GM12878 (cell line): Measurements from ENCODE around the gene MAPK8IP1. TPM values are rescaled to one million over a fixed set of nuclear protein-coding genes. Genes with fewer than 3 reads are reported as not detected.

Experiments
- ATAC-seq: fragments of 200-7000 bp; cut with Tn5 transposase; 3 replicates; pipeline ENCODE4 v1.9.1; 2020; ENCODE audit warnings: mild to moderate bottlenecking, moderate library complexity
- BruUV-seq: library from RNA; stranded (reverse); fragments of 400-500 nt; replicated peaks from 2 replicates; lab custom pipeline; 2021; lab: Mats Ljungman, UMichigan
- CTCF ChIA-PET: fragments of 300-600 bp; sonication (Branson Sonifier 250); formaldehyde crosslinking; extraction: SDS; loops from one replicate; lab custom pipeline; 2021; ENCODE audit warnings: inconsistent platforms; lab: Yijun Ruan, JAX
- POLR2A ChIA-PET: fragments of 350-600 bp; formaldehyde crosslinking; extraction: SDS; loops from one replicate; lab custom pipeline; 2021; ENCODE audit warnings: inconsistent platforms; lab: Charles Lee
- RAD21 ChIA-PET: fragments of 300-600 bp; sonication (Branson Sonifier 250); formaldehyde crosslinking; loops from one replicate; lab custom pipeline; 2023; ENCODE audit warnings: antibody characterized with exemption; ENCODE audit not compliant: unreplicated experiment; lab: Charles Lee
- SMC1A ChIA-PET: fragments of 300-600 bp; sonication (Branson Sonifier 250); formaldehyde crosslinking; loops from one replicate; lab custom pipeline; 2023; ENCODE audit not compliant: unreplicated experiment, uncharacterized antibody; lab: Charles Lee
- DNase-seq: peaks from one replicate; pipeline ENCODE4 v3.0.0-alpha.2; 2011; ENCODE audit warnings: low read depth, low spot score
- FAIRE-seq: peaks from 3 replicates; lab custom pipeline; 2011; peaks lifted over from hg19 to GRCh38; lab: Jason Lieb, UNC
- H2AFZ ChIP-seq: 2 replicates; pipeline ENCODE4 v1.6.0; 2011; ENCODE audit warnings: low read depth, low read length, control low read depth; ENCODE audit not compliant: control insufficient read depth
- H3K27ac ChIP-seq: 2 replicates; pipeline ENCODE4 v1.5.1; 2011; ENCODE audit warnings: control low read depth; ENCODE audit not compliant: control insufficient read depth, insufficient read depth
- H3K27me3 ChIP-seq, 2 experiments: replicated peaks in 1 of 2; 2 replicates each; pipeline versions ENCODE4 v1.6.0 to v1.6.1; 2011; ENCODE audit warnings: low read length in 1 of 2; ENCODE audit not compliant: control insufficient read depth in 2 of 2, insufficient read depth in 2 of 2
- H3K36me3 ChIP-seq, 2 experiments: 2 replicates each; pipeline ENCODE4 v1.5.1; 2011; ENCODE audit warnings: low read length in 1 of 2; ENCODE audit not compliant: control insufficient read depth in 2 of 2, insufficient read depth in 2 of 2
- H3K4me1 ChIP-seq: 2 replicates; pipeline ENCODE4 v1.6.1; 2011; ENCODE audit warnings: mild to moderate bottlenecking, low read length, moderate library complexity, mixed read lengths; ENCODE audit not compliant: control insufficient read depth, insufficient read depth
- H3K4me2 ChIP-seq: 2 replicates; pipeline ENCODE4 v1.6.0; 2011; ENCODE audit warnings: control low read depth; ENCODE audit not compliant: control insufficient read depth, insufficient read depth
- H3K4me3 ChIP-seq: fragments of 200-600 bp; sonication (generic); 2 replicates; pipeline ENCODE4 v1.5.1; 2016
- H3K79me2 ChIP-seq: 2 replicates; pipeline ENCODE4 v1.6.0; 2011; ENCODE audit warnings: low read length; ENCODE audit not compliant: control insufficient read depth, insufficient read depth
- H3K9ac ChIP-seq: 2 replicates; pipeline ENCODE4 v1.8.0; 2011; ENCODE audit warnings: low read length, control low read depth, mixed read lengths; ENCODE audit not compliant: control insufficient read depth, insufficient read depth
- H3K9me3 ChIP-seq: replicated peaks from 3 replicates; pipeline ENCODE4 v1.5.1; 2011; ENCODE audit warnings: mild to moderate bottlenecking, low read length; ENCODE audit not compliant: control insufficient read depth, insufficient read depth
- H4K20me1 ChIP-seq: 2 replicates; pipeline ENCODE4 v1.6.0; 2011; ENCODE audit not compliant: control insufficient read depth, insufficient read depth
- BACH1 ChIP-seq: fragments of 450-650 bp; IDR thresholded peaks from 2 replicates; pipeline ENCODE4 v1.6.1; 2017; ENCODE audit warnings: mild to moderate bottlenecking, borderline replicate concordance
- DPF2 ChIP-seq: fragments of 450-650 bp; IDR thresholded peaks from 2 replicates; pipeline ENCODE4 v1.6.1; 2017; ENCODE audit warnings: mild to moderate bottlenecking
- ELK1 ChIP-seq: IDR thresholded peaks from 2 replicates; pipeline ENCODE4 v1.6.1; 2012; ENCODE audit warnings: low read depth, low read length, improper control_type of control experiment
- EZH2 ChIP-seq: IDR thresholded peaks from 2 replicates; pipeline ENCODE4 v1.6.1; 2012; ENCODE audit warnings: low read depth, mild to moderate bottlenecking, control low read depth, inconsistent platforms, low read length, borderline replicate concordance; ENCODE audit not compliant: control insufficient read depth
- FOS ChIP-seq: IDR thresholded peaks from 3 replicates; pipeline ENCODE4 v1.6.1; 2011; ENCODE audit warnings: borderline replicate concordance; ENCODE audit not compliant: insufficient read length; ENCODE audit errors: extremely low read depth
- FOXM1 ChIP-seq: IDR thresholded peaks from 2 replicates; pipeline ENCODE4 v1.6.1; 2012; ENCODE audit warnings: low read depth, mild to moderate bottlenecking, inconsistent platforms, low read length, moderate library complexity
- IKZF1 ChIP-seq: fragments of 450-650 bp; conservative IDR thresholded peaks from 2 replicates; pipeline ENCODE4 v1.6.1; 2017; ENCODE audit warnings: antibody characterized with exemption, mild to moderate bottlenecking
- NKRF ChIP-seq: fragments of 450-650 bp; conservative IDR thresholded peaks from 2 replicates; pipeline ENCODE4 v1.6.1; 2017; ENCODE audit warnings: mild to moderate bottlenecking, moderate library complexity
- POU2F2 ChIP-seq: IDR thresholded peaks from 3 replicates; pipeline ENCODE4 v1.6.1; 2011; ENCODE audit warnings: low read depth, mild to moderate bottlenecking, low read length, borderline replicate concordance
- PRDM15 ChIP-seq: fragments of 450-650 bp; formaldehyde crosslinking; IDR thresholded peaks from 2 replicates; pipeline ENCODE4 v1.4.0; 2020; ENCODE audit warnings: mild to moderate bottlenecking, moderate library complexity
- SKIL ChIP-seq: fragments of 450-650 bp; IDR thresholded peaks from 2 replicates; pipeline ENCODE4 v1.6.1; 2017; ENCODE audit warnings: mild to moderate bottlenecking, low read depth, inconsistent platforms; ENCODE audit not compliant: poor library complexity, severe bottlenecking
- STAT3 ChIP-seq: IDR thresholded peaks from 2 replicates; pipeline ENCODE4 v1.6.1; 2011; ENCODE audit warnings: low read depth, low read length, improper control_type of control experiment
- ZNF217 ChIP-seq: fragments of 450-650 bp; IDR thresholded peaks from 2 replicates; pipeline ENCODE4 v1.6.1; 2017; ENCODE audit warnings: antibody characterized with exemption, mild to moderate bottlenecking
- WGBS: methylation state at CpG from one replicate; pipeline ENCODE4 v1.1.6; 2016; ENCODE audit warnings: low lambda C conversion rate; ENCODE audit not compliant: insufficient replicate concordance, insufficient coverage; ENCODE audit errors: missing lambda C conversion rate; 5-methylcytosine and 5-hydroxymethylcytosine counted together
- in situ Hi-C: fragments of 300-500 bp; cut with MboI; formaldehyde crosslinking; loops from 9 replicates; pipeline ENCODE4 v1.14.3; 2018; ENCODE audit warnings: mixed read lengths
- intact Hi-C: fragments of 100-400 bp; cut with micrococcal nuclease; formaldehyde crosslinking; loops from one replicate; pipeline ENCODE4 v1.14.2; 2022; ENCODE audit not compliant: unreplicated experiment
- polyA plus RNA-seq, 11 experiments: library from polyadenylated mRNA; depleted of rRNA in 4 of 11; unstranded in 6 of 11; stranded (reverse) in 5 of 11; fragments of >200 nt; fragmentation: Nextera tagmentation in 4 of 11; fragmentation: Illumina TruSeq in 1 of 11; extraction: Ambion mirVana in 4 of 11; extraction: Trizol in 1 of 11; gene quantifications; 1 replicate in 1 of 11; 2 replicates in 10 of 11; pipeline versions ENCODE4 v1.2.1 to v1.2.3, GENCODE V29; 2011 to 2016; ENCODE audit warnings: inconsistent platforms in 2 of 11, missing spikeins in 2 of 11, low read depth in 1 of 11
- total RNA-seq, 4 experiments: library from RNA; depleted of rRNA in 3 of 4; stranded (reverse); fragments of >200 nt in 3 of 4; fragmentation: Illumina TruSeq in 1 of 4; extraction: Trizol in 1 of 4; gene quantifications; 2 replicates each; pipeline versions ENCODE4 v1.2.1 to v1.2.3, GENCODE V29; 2013 to 2021

MAPK8IP1 gene
- total and polyA plus RNA-seq, 10 of the 15 experiments (the other 5 are each of a cell fraction or from before 2014, with no cell fraction given), result 0.04 to 0.44 (median 0.11) TPM; not detected in 2

- RAD21 ChIA-PET, result interaction anchor here (0.6 to 2.8 kb wide), 13 partner anchors 12 to 147 kb away, joined by 3 to 29 read pairs (median 4); partner anchors contain the start of genes CRY2 and SLC35C1
- under 1% methylated on average over 38 of the region's 38 CpGs for WGBS
- ATAC-seq, result peak; percentile 83
- Histone ChIP-seq H2AFZ (peak overlapping the region; percentile 98), H3K9ac (peak overlapping the region; percentile 99), H3K79me2 (peaks cover 16% of the 10 kb centered on the region), H3K27me3 (peaks cover 5 to 9% of the 10 kb centered on the region in 2 experiments; a peak in 3 of 4 replicates), H3K27ac (peak overlapping the region; percentile 92; the same call in 1 of the 2 replicates), H4K20me1 (no peaks in the 10 kb centered on the region), H3K4me2 (peak overlapping the region; percentile 100), H3K4me1 (peaks cover 18% of the 10 kb centered on the region), H3K9me3 (no peaks in the 10 kb centered on the region; the same call in 2 of the 3 replicates), H3K4me3 (peak overlapping the region; percentile 99), H3K36me3 (peaks cover 9 to 13% of the 10 kb centered on the region in 2 experiments)
- POLR2A ChIA-PET, result interaction anchor here (0.8 to 2.6 kb wide), 10 partner anchors 9 to 109 kb away, joined by 3 to 27 read pairs (median 5); partner anchors contain the start of gene CRY2
- peak; percentile 27 for FAIRE-seq
- in situ Hi-C loops (no loop called here), intact Hi-C loops (loop anchor here (1.0 kb wide), 1 partner anchor 12 kb away; no protein-coding TSS in a partner anchor)
- DNase-seq, result no peak
- CTCF ChIA-PET, result interaction anchor here (0.5 to 2.4 kb wide), 11 partner anchors 12 to 676 kb away, joined by 3 to 12 read pairs (median 3); no protein-coding TSS in a partner anchor
- SMC1A ChIA-PET, result interaction anchor here (0.7 to 2.8 kb wide), 8 partner anchors 12 to 85 kb away, joined by 3 to 31 read pairs (median 4); partner anchors contain the start of gene CRY2
- BruUV-seq, result no TSS peak
- TF ChIP-seq FOS (no peak), POU2F2 (no peak), STAT3 (no peak), DPF2 (peak; percentile 24; the same call in 1 of the 2 replicates), EZH2 (no peak), BACH1 (no peak), ZNF217 (peak; percentile 22; the same call in 1 of the 2 replicates), IKZF1 (peak; percentile 20; the same call in 1 of the 2 replicates), ELK1 (no peak), NKRF (no peak; the same call in none of the 2 replicates), SKIL (peak; percentile 37), PRDM15 (no peak), FOXM1 (no peak)
Measured at GRCh38 chr11:45918331-45918941, 33.0 kb downstream of the MAPK8IP1 start.
